EL (cell line): ENCODE results near the gene OTUB2.

Source experiments
- DNase-seq: peaks from one replicate; pipeline ENCODE4 v3.0.0-alpha.2; 2016

OTUB2 gene

GRCh38 chr14:94042433-94043091 lies 16.4 kb downstream of the OTUB2 start:
- no peak for DNase-seq

GRCh38 chr14:94043111-94043755 lies 17.1 kb downstream of the OTUB2 start:
- no peak for DNase-seq

GRCh38 chr14:94043756-94044475 lies 17.8 kb downstream of the OTUB2 start:
- DNase-seq = no peak

GRCh38 chr14:94044476-94045091 lies 18.4 kb downstream of the OTUB2 start:
- no peak for DNase-seq

GRCh38 chr14:94045101-94045500 lies 19.0 kb downstream of the OTUB2 start:
- DNase-seq = no peak

- no peak for DNase-seq
These were observed 19.6 kb downstream of the OTUB2 start for GRCh38 chr14:94045563-94046345.

GRCh38 chr14:94046696-94047250 lies 20.6 kb downstream of the OTUB2 start:
- DNase-seq = no peak

- DNase-seq = no peak
These were observed 21.4 kb downstream of the OTUB2 start for GRCh38 chr14:94047581-94047980.

GRCh38 chr14:94048691-94049624 lies 22.8 kb downstream of the OTUB2 start:
- no peak for DNase-seq

GRCh38 chr14:94049625-94050023 lies 23.5 kb downstream of the OTUB2 start:
- no peak for DNase-seq

GRCh38 chr14:94050231-94050880 lies 24.2 kb downstream of the OTUB2 start:
- DNase-seq = no peak

- peak; percentile 31 for DNase-seq
These were observed 25.0 kb downstream of the OTUB2 start for GRCh38 chr14:94051115-94051514.

GRCh38 chr14:94051779-94052178 lies 25.6 kb downstream of the OTUB2 start:
- no peak for DNase-seq

- no peak for DNase-seq
These were observed 26.1 kb downstream of the OTUB2 start for GRCh38 chr14:94052199-94052598.

GRCh38 chr14:94052662-94053061 lies 26.5 kb downstream of the OTUB2 start:
- DNase-seq = no peak

GRCh38 chr14:94054401-94054800 lies 28.3 kb downstream of the OTUB2 start:
- DNase-seq = no peak

- DNase-seq = no peak
These were observed 28.8 kb downstream of the OTUB2 start for GRCh38 chr14:94054936-94055335.

GRCh38 chr14:94056579-94057308 lies 30.6 kb downstream of the OTUB2 start:
- DNase-seq = no peak

GRCh38 chr14:94058128-94058673 lies 32.1 kb downstream of the OTUB2 start:
- DNase-seq = no peak

- no peak for DNase-seq
These were observed 32.6 kb downstream of the OTUB2 start for GRCh38 chr14:94058674-94059138.
